ENCODE data around the gene NTF4. TPM values are rescaled to one million over a fixed set of nuclear protein-coding genes. Genes with fewer than 3 reads are reported as not detected.

The NTF4 gene
- total and polyA plus RNA-seq, 2 donors from 2014 or later = 0.28 TPM; not detected in 1

DNA sequence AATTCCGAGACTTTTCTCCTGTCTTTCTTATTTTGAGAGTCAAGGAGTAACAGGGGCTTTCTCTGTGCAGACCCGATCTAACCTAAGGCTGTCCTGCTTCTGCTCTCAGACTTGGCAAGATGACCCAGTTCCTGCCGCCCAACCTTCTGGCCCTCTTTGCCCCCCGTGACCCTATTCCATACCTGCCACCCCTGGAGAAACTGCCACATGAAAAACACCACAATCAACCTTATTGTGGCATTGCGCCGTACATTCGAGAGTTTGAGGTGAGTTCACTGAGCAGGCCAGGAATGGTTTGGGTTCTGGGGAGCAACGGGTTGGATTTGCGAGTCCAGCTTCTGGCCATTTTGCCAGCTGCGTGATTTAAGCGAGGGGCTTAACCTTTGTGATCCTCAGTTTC lies 21.7 kb upstream of the NTF4 start:
- intact Hi-C loops (cut with DNase I) = no loop called here
- FAIRE-seq (no peak), DNase-seq (no peak)
- Histone ChIP-seq H3K4me3 (ENCODE audit: low read length in 3 of 3) (peak overlapping the region; percentile 79 to 99 (median 95)), H3K9me3 (ENCODE audit: control insufficient read depth in 2 of 3, insufficient read depth in 1 of 3, low read length in 3 of 3) (no peaks in the 10 kb centered on the region), H3K27ac (ENCODE audit: low read depth in 2 of 2, low read length in 2 of 2) (no peak overlapping the region), H3K9ac (ENCODE audit: low read length in 3 of 3) (peak overlapping the region; percentile 61 to 97 (median 83)), H3K36me3 (ENCODE audit: control insufficient read depth in 2 of 3, insufficient read depth in 3 of 3, low read length in 3 of 3) (peaks cover 8 to 12% (median 11%) of the 10 kb centered on the region in 3 donors), H3K27me3 (ENCODE audit: control insufficient read depth, insufficient read depth, low read length) (no peaks in the 10 kb centered on the region), H3K4me1 (ENCODE audit: control insufficient read depth in 2 of 3, insufficient read depth in 2 of 3, low read depth in 1 of 3, low read length in 3 of 3) (peaks cover 0 to 13% (median 10%) of the 10 kb centered on the region in 3 donors)
- TF ChIP-seq, protein P1, sequence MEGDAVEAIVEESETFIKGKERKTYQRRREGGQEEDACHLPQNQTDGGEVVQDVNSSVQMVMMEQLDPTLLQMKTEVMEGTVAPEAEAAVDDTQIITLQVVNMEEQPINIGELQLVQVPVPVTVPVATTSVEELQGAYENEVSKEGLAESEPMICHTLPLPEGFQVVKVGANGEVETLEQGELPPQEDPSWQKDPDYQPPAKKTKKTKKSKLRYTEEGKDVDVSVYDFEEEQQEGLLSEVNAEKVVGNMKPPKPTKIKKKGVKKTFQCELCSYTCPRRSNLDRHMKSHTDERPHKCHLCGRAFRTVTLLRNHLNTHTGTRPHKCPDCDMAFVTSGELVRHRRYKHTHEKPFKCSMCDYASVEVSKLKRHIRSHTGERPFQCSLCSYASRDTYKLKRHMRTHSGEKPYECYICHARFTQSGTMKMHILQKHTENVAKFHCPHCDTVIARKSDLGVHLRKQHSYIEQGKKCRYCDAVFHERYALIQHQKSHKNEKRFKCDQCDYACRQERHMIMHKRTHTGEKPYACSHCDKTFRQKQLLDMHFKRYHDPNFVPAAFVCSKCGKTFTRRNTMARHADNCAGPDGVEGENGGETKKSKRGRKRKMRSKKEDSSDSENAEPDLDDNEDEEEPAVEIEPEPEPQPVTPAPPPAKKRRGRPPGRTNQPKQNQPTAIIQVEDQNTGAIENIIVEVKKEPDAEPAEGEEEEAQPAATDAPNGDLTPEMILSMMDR (IDR thresholded peaks at IDR 0.05; ENCODE audit: borderline replicate concordance, extremely low read depth, insufficient read depth) = no peak

DNA sequence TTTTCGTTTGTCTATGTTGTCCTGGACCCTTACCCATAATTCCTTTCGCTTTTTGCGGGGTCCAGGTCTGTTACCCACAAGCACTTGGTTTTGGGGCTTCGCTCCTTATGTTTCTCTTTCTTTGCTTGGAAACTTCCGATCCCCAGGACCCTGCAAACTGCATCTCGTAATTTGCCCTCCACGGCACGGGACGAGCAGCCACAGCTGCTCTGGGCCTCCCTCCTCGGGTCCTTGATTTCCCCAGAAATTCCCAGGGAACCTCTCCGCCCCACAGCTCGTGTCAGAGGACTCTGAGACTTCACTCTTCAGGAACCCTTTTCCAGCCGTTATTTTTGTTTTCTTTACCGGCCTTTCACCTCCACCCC lies 21.2 kb upstream of the NTF4 start:
- TF ChIP-seq, protein P1 (IDR thresholded peaks at IDR 0.05; ENCODE audit: borderline replicate concordance, extremely low read depth, insufficient read depth) = no peak
- peak overlapping the region; percentile 91 to 92 for H3K27ac ChIP-seq (ENCODE audit: low read depth in 2 of 2, low read length in 2 of 2)
- peak overlapping the region; percentile 79 to 99 (median 95) for H3K4me3 ChIP-seq (ENCODE audit: low read length in 3 of 3)
- H3K27me3 ChIP-seq (ENCODE audit: control insufficient read depth, insufficient read depth, low read length) = no peaks in the 10 kb centered on the region
- peaks cover 8% of the 10 kb centered on the region in 3 donors for H3K36me3 ChIP-seq (ENCODE audit: control insufficient read depth in 2 of 3, insufficient read depth in 3 of 3, low read length in 3 of 3)
- DNase-seq (no peak), FAIRE-seq (no peak)
- intact Hi-C loops (cut with DNase I) = no loop called here
- peaks cover 0 to 13% (median 10%) of the 10 kb centered on the region in 3 donors for H3K4me1 ChIP-seq (ENCODE audit: control insufficient read depth in 2 of 3, insufficient read depth in 2 of 3, low read depth in 1 of 3, low read length in 3 of 3)
- H3K9me3 ChIP-seq (ENCODE audit: control insufficient read depth in 2 of 3, insufficient read depth in 1 of 3, low read length in 3 of 3) = no peaks in the 10 kb centered on the region
- peak overlapping the region; percentile 61 to 97 (median 83) for H3K9ac ChIP-seq (ENCODE audit: low read length in 3 of 3)

DNA sequence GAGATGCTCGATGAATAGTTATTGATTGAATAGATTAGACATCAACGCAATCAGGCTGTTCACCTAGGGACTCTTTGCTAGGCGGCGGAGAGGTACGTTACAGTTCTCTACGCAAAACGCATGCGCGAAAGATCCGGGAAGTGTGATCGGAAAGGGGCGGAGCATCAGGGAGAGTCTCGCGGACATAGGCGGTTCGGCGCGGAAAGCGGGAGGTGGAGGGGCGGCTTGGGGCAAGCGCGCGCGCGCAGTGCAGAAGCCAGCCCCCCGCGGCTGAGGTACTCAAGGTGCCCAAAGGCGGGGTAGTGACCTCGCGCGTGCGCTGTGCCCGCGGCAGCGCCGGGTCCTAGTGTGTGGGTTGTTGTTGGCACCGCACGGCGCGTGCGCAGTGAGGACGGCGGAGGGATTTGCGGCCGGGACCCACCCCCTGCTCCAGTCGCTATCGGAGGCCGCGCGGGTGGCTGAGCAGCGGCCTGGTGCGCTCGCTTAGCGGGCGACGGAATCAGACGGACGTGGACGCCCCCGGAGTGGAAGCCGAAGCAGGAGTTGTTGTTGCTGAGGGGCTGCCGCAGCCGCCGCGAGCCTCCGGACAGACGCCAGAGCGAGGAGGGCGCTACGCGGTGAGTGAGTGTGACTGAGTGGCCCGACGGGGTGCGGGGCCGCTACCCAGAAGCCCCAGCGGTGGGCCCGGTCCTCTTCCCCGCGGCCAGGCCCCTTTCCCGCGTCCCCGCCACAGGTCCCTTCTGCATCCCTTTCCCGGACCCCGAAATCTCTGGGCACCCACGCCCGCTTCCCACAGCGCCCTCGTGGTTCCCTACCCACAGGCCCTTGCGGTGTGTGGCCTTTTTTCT lies 20.6 kb upstream of the NTF4 start, which contains the start of gene SNRNP70:
Gene SNRNP70 (plus strand): TSS at position 432 of the 848 bp plus-strand sequence. CDS start 964 bp downstream, outside the sequence.
- peak; percentile 59 for FAIRE-seq
- intact Hi-C loops (cut with DNase I) = no loop called here
- Histone ChIP-seq H3K27ac (ENCODE audit: low read depth in 2 of 2, low read length in 2 of 2) (peak within 1 kb of the TSS; percentile 91 to 92), H3K27me3 (ENCODE audit: control insufficient read depth, insufficient read depth, low read length) (no peaks in the 10 kb centered on the region), H3K36me3 (ENCODE audit: control insufficient read depth in 2 of 3, insufficient read depth in 3 of 3, low read length in 3 of 3) (peaks cover 2 to 3% (median 2%) of the 10 kb centered on the region in 3 donors), H3K4me1 (ENCODE audit: control insufficient read depth in 2 of 3, insufficient read depth in 2 of 3, low read depth in 1 of 3, low read length in 3 of 3) (peaks cover 0 to 13% (median 10%) of the 10 kb centered on the region in 3 donors), H3K4me3 (ENCODE audit: low read length in 3 of 3) (peak within 1 kb of the TSS; percentile 79 to 99 (median 95)), H3K9me3 (ENCODE audit: control insufficient read depth in 2 of 3, insufficient read depth in 1 of 3, low read length in 3 of 3) (no peaks in the 10 kb centered on the region), H3K9ac (ENCODE audit: low read length in 3 of 3) (peak within 1 kb of the TSS; percentile 83 to 97 (median 84))
- TF ChIP-seq, protein P1 (IDR thresholded peaks at IDR 0.05; ENCODE audit: borderline replicate concordance, extremely low read depth, insufficient read depth) = no peak
- DNase-seq = peak; percentile 100
